ENCODE data around the gene GRM8.

GRCh38 chr7:127035203-127035849 is 217.4 kb downstream of the GRM8 start:
- no peak for TF ChIP-seq NFYA (IDR thresholded peaks at IDR 0.05; ENCODE audit: borderline replicate concordance, low read depth, low read length)
- TF ChIP-seq SIN3A (IDR thresholded peaks at IDR 0.05; ENCODE audit: low read depth, low read length), result no peak
- no peak for TF ChIP-seq SMAD1 (IDR thresholded peaks at IDR 0.05; ENCODE audit: low read depth, partially characterized antibody)
- TF ChIP-seq ZBTB33 (IDR thresholded peaks at IDR 0.05), result no peak
- no peak for TF ChIP-seq EZH2 (IDR thresholded peaks at IDR 0.05; ENCODE audit: borderline replicate concordance, control insufficient read depth, low read depth, low read length)
- TF ChIP-seq REST (IDR thresholded peaks at IDR 0.05; ENCODE audit: low read depth, low read length), result no peak
- TF ChIP-seq YY1 (IDR thresholded peaks at IDR 0.05; ENCODE audit: low read depth, low read length), result no peak
- TF ChIP-seq TAF1 (IDR thresholded peaks at IDR 0.05; ENCODE audit: borderline replicate concordance, low read depth, low read length), result no peak
- no peak for TF ChIP-seq POLR2A (IDR thresholded peaks at IDR 0.05; ENCODE audit: low read depth, low read length)
- TF ChIP-seq SPI1 (IDR thresholded peaks at IDR 0.05; ENCODE audit: borderline replicate concordance, insufficient read depth, low read depth, low read length), result no peak
- TF ChIP-seq, protein P1, sequence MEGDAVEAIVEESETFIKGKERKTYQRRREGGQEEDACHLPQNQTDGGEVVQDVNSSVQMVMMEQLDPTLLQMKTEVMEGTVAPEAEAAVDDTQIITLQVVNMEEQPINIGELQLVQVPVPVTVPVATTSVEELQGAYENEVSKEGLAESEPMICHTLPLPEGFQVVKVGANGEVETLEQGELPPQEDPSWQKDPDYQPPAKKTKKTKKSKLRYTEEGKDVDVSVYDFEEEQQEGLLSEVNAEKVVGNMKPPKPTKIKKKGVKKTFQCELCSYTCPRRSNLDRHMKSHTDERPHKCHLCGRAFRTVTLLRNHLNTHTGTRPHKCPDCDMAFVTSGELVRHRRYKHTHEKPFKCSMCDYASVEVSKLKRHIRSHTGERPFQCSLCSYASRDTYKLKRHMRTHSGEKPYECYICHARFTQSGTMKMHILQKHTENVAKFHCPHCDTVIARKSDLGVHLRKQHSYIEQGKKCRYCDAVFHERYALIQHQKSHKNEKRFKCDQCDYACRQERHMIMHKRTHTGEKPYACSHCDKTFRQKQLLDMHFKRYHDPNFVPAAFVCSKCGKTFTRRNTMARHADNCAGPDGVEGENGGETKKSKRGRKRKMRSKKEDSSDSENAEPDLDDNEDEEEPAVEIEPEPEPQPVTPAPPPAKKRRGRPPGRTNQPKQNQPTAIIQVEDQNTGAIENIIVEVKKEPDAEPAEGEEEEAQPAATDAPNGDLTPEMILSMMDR (IDR thresholded peaks at IDR 0.05 in 2 of 3, conservative IDR thresholded peaks at IDR 0.05 in 1 of 3; ENCODE audit: control insufficient read depth in 2 of 3, extremely low read depth in 1 of 3, insufficient read depth in 1 of 3, low read depth in 3 of 3, low read length in 3 of 3), result no peak
- TF ChIP-seq, protein P2, sequence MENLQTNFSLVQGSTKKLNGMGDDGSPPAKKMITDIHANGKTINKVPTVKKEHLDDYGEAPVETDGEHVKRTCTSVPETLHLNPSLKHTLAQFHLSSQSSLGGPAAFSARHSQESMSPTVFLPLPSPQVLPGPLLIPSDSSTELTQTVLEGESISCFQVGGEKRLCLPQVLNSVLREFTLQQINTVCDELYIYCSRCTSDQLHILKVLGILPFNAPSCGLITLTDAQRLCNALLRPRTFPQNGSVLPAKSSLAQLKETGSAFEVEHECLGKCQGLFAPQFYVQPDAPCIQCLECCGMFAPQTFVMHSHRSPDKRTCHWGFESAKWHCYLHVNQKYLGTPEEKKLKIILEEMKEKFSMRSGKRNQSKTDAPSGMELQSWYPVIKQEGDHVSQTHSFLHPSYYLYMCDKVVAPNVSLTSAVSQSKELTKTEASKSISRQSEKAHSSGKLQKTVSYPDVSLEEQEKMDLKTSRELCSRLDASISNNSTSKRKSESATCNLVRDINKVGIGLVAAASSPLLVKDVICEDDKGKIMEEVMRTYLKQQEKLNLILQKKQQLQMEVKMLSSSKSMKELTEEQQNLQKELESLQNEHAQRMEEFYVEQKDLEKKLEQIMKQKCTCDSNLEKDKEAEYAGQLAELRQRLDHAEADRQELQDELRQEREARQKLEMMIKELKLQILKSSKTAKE (IDR thresholded peaks at IDR 0.05; ENCODE audit: low read depth, poor library complexity, severe bottlenecking), result no peak
- TF ChIP-seq CHD2 (IDR thresholded peaks at IDR 0.05; ENCODE audit: borderline replicate concordance, low read depth, low read length), result no peak
- no peak for TF ChIP-seq ZNF384 (IDR thresholded peaks at IDR 0.05; ENCODE audit: borderline replicate concordance, low read depth, low read length)

All from GM12878 (cell line).